CD4-positive, alpha-beta T cell treated with Interleukin-15 for 4 hours (primary cell): Measurements from ENCODE around the gene SCYGR8.
A peak's percentile ranks its signal among the peaks of the same experiment; 100 is the strongest.

Experiments used
- DNase-seq: peaks from one replicate; pipeline ENCODE4 v3.0.0-alpha.2; 2020; ENCODE audit warnings: low spot score

SCYGR8 gene

DNA sequence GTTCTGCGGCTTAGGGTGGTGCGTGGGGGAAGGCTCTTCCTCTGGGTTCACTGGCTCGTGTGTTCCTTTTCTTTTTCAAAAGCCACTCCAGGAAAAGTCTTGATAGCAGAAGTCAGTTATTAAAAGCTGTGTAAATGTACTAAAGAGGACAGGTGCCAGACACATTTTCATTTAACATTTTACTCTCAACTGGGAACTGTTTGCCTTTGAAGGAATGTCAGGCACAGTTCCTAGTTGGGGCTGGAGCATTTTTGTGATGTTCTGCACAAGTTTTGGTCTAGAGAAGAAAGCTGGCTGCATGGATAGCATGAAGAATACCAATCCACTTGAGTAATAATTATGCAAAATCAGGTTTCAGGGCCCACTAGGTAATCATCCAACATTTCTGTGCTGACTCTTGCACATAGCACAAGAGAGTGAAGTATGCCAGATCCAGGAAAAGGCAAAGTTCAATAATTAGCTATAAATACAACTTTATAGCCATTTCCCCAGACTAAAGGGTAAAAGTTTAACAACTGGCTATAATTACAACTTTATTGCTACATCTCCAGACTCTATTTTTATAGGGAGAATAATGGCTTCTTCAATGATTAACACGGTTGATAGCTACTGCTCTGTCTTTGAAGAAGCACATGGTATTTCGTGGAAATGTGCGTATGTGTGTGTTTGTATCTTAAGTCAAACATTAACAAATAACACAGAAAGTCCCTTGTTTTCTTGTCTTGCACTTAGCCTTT, 16.2 kb downstream of the SCYGR8 start:
- DNase-seq, result no peak

DNA sequence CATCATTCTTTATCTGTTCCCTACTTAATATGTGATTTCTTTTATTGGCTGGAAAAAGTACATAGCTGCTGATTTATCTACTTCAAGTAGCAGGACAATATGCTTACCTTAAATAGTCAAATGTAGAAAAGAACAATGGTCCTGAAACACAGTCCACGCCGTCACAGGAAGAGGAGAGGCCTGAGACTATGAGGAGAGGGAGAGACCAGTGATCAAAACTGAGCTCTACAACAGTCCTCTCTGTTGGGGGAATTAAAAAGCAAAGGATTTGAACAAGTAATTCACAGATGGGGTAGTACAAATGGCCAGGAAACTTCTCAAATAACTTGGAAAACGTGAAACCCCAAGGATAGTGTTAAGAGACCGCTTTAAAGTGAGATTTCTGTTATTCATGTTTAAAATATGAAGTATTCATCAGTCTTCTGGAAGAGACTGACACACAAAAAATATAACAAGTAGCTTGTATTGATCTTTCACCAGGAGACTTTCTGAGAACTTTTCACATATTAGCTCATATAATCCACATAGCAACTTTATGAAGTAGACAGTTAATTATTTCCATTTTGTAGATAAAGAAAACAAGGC, 20.2 kb downstream of the SCYGR8 start:
- no peak for DNase-seq

GRCh38 chr2:227766373-227766883, 20.7 kb downstream of the SCYGR8 start:
- peak; percentile 57 for DNase-seq

DNA sequence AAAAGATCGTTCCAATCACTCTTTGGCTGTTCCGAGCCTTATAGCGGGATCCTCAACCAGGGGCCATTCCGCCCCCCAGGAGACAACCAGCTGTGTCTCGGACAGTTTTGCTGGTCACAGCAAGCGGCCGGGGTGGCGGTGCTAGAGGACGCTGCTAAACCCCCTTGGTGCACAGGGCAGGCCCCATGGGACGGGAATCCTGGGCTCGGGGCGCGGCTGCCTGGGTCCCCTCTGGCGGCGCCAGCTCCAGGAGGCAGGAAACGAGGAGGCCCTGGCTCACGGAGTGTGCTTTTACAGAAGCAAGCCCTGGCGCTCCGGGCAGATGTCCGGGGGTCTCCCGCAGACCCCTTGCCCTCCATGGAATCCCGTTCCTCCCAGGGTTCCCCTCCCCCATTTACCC, 22.1 kb downstream of the SCYGR8 start:
- no peak for DNase-seq

GRCh38 chr2:227772197-227772661, 26.5 kb downstream of the SCYGR8 start:
- DNase-seq, result no peak

GRCh38 chr2:227772932-227773331, 27.2 kb downstream of the SCYGR8 start:
- no peak for DNase-seq

- peak; percentile 20 for DNase-seq
Measured at GRCh38 chr2:227774011-227774624, 28.4 kb downstream of the SCYGR8 start.

- no peak for DNase-seq
Measured at GRCh38 chr2:227774895-227775842, 29.5 kb downstream of the SCYGR8 start.

DNA sequence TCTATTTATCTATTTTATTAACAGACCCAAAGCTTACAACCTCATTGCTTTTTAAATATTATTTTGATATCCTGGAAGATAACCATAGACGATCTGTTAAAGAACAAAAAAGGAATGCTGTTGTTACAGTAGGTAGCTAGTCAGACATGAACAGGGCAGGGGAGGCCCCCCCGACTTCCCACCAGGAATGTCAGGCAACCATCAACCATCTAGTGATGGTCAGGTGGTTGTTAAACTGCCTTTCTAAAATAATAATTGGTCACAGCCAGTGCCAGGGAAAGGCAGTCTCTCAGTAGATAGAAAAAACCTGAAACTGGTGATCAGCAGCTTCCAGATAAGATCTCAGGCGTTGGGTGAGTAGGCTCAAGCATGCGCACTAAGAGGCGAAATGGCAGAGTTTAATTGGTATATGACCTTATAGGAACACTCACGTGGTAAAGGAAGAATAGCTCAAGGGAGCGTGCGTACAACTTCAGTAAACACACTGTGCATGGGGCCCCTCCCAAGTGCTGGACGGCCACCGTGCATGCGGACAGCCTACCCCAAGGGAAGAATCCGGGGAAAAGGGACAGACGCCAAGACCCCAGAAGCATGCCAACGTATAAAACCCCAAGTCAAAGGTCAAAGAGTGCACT, 35.4 kb downstream of the SCYGR8 start:
- DNase-seq, result no peak

DNA sequence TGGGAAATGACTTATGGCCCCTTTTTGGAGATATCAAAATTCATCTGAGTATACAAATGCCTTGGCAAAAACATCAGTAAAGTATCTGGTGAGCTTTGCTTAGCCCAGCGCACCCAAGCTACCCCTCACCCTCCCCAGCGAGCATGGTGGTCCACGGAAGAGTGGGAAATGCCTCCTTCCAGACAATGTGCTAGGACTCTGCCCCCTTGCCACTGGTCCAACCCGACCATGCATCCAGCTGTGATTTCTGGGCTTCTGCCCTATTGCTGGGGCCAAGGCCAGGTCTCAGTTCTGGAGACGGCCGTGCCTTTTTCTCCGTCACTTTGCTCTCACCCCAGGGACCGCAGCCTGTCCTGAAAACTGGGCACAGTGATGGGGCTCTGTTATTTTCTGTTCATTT, 36.1 kb downstream of the SCYGR8 start:
- DNase-seq, result no peak

DNA sequence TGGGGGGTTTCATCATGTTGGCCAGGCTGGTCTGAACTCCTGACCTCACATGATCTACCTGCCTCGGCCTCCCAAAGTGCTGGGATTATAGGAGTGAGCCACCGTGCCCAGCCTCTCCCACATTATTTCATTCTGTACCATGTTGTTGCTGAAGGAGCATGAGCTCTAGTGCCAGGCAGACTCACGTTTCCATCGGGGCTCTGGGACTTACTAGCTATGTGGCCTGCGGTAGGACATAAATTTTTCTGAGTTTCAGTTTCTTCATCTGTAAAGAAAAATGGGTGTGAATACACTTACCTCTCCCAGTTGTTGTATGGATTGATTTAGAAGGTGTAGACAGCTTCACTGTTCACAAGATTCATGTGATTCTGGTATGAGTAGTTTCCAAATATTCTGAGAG, 37.1 kb downstream of the SCYGR8 start:
- DNase-seq, result no peak

DNA sequence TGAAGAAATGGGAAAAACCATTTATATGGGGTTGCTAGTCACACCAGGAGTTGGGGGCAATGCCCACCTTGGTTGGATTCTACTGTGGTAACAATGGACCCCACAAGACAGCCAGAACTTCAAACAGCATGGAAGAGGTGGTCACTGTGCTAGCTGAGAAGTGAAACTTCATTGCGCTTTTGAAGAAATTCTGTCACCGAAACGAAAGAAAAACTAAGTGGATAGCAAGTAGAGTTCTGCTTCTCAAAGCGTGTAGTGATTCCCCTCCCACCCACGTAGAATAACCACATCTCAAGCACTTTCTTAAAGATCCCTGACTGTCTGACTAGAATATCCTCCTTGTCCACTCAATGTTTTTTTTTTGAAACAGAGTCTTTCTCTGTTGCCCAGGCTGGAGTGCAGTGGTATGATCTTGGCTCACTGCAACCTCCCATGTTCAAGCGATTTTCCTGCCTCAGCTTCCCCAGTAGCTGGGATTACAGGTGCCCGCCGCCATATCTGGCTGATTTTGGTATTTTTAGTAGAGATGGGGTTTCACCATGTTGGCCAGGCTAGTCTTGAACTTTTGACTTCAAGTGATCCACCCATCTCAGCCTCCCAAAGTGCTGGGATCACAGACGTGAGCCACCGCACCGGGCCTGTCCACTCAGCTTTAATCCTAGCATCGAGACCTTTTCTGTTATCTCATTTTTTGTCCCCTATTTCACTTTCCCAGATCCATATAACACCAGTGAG, 37.9 kb downstream of the SCYGR8 start:
- DNase-seq, result peak; percentile 27

DNA sequence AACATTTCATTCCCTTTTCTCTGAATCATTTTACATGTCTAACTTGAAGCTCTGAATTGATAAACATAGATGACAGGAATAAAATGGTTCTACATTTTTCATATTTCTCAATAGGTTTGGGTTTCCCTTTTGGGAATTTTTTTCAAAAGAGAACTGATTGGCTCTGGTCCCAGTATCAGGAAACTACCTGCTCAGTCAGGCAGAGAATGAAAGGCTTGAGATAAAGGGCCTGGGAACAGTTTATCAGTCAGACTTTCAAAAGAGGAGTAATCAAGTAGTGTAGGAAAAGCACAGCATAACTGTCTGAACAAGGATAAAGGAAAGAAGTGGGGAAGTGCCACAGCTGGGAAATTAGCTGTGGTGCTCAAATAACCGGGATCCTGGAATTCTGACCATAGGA, 39.6 kb downstream of the SCYGR8 start:
- no peak for DNase-seq

DNA sequence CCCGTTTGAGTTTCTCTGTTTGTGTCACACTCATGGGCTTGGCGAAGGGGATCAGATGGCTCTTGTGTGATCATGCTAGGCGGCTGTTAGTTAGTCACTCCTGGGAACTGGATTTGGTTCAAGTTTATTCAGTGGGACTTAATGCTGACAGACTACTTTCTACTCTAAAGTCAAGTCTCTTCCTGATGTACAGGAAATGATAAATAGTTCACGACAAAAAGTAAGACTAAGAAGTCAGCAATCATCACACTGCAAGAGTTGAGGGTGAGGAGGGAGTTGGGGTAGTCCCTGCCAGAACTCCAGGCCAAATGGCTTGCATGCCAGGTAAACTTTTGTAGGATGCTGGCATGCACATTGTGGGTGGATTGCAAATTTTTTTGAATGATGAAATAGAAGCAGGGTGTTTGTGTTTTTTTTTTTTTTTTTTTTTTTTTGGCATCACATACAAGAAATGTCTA, 42.9 kb downstream of the SCYGR8 start:
- no peak for DNase-seq

DNA sequence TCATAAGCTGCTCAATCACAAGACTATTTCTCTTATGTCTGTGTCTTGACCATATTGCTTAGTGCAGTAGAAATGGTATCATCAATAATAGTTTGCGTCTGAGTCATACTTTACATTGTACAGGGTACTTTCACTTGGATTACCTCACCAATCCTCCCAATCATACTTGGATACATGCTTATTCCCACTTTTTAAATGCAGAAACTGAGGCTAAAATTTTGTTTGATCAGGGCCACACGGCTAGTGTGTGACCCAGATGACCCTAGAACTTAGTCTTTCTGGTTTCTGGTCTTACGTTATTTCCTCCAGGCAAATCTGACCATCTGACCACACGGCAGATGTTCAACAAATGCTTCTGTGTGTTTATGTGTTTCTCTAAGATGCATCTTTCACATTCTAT, 44.1 kb downstream of the SCYGR8 start:
- DNase-seq, result no peak

GRCh38 chr2:227793148-227793712, 47.5 kb downstream of the SCYGR8 start:
- DNase-seq, result no peak
